Measurements from ENCODE around the gene ETV1. TPM values are rescaled to one million over a fixed set of nuclear protein-coding genes. Genes with fewer than 3 reads are reported as not detected.

Gene ETV1
- total RNA-seq, 1 experiment from 2014 or later: 23.3 TPM

- Histone ChIP-seq H3K4me2 (ENCODE audit: low read length) (no peak overlapping the region), H2AFZ (ENCODE audit: low read depth, low read length, poor library complexity, severe bottlenecking) (no peak overlapping the region), H3K36me3 (ENCODE audit: control insufficient read depth in 1 of 2, insufficient read depth in 2 of 2, low read length in 2 of 2) (no peaks in the 10 kb centered on the region), H3K27me3 (ENCODE audit: insufficient read depth, low read length) (no peaks in the 10 kb centered on the region), H3K27ac (ENCODE audit: low read depth, low read length) (no peak overlapping the region; the same call in 1 of the 2 replicates), H4K20me1 (ENCODE audit: insufficient read depth) (no peaks in the 10 kb centered on the region), H3K9me3 (ENCODE audit: control insufficient read depth in 1 of 2, insufficient read depth in 1 of 2, low read depth in 1 of 2, low read length in 2 of 2) (no peaks in the 10 kb centered on the region), H3K9me2 (ENCODE audit: insufficient read depth) (no peaks in the 10 kb centered on the region), H3K4me3 (replicated peaks in 1 of 2; ENCODE audit: low read depth in 1 of 2, low read length in 2 of 2) (no peak overlapping the region), H3K4me1 (ENCODE audit: control insufficient read depth in 1 of 2, insufficient read depth in 2 of 2, low read length in 2 of 2) (peaks cover 35 to 46% of the 10 kb centered on the region in 2 experiments), H3K79me2 (ENCODE audit: insufficient read depth, low read length) (no peaks in the 10 kb centered on the region), H3K9ac (ENCODE audit: low read length) (no peak overlapping the region)
- no TSS peak for BruUV-seq (replicated peaks)
- no peak for DNase-seq (ENCODE audit: low read depth, low spot score)
- intact Hi-C loops (cut with micrococcal nuclease): no loop called here
- ATAC-seq: no peak
- POLR2A ChIA-PET: no interaction called here
- RAD21 ChIA-PET (ENCODE audit: low non-redundant PET in 1 of 2, low total read pairs in 2 of 2, uncharacterized antibody in 2 of 2, unreplicated experiment in 2 of 2): no interaction called here
- CTCF ChIA-PET: no interaction called here
- TF ChIP-seq ZFX (IDR thresholded peaks at IDR 0.05) (no peak), JUND (IDR thresholded peaks at IDR 0.05) (no peak), MAX (IDR thresholded peaks at IDR 0.05) (no peak), ELF1 (IDR thresholded peaks at IDR 0.05; ENCODE audit: borderline replicate concordance, low read depth) (no peak), POLR2AphosphoS5 (IDR thresholded peaks at IDR 0.05; ENCODE audit: low read depth, low read length) (no peak), EZH2 (IDR thresholded peaks at IDR 0.05) (no peak), CBX3 (IDR thresholded peaks at IDR 0.05; ENCODE audit: low read depth) (no peak), CEBPB (IDR thresholded peaks at IDR 0.05; ENCODE audit: low read depth) (no peak), ATF3 (IDR thresholded peaks at IDR 0.05) (no peak), EZH2phosphoT487 (IDR thresholded peaks at IDR 0.05; ENCODE audit: borderline replicate concordance) (no peak), SP1 (IDR thresholded peaks at IDR 0.05; ENCODE audit: low read depth) (no peak), CTCF (IDR thresholded peaks at IDR 0.05 in 2 of 3, conservative IDR thresholded peaks at IDR 0.05 in 1 of 3; ENCODE audit: borderline replicate concordance in 1 of 3, insufficient read depth in 1 of 3, low read depth in 2 of 3, low read length in 2 of 3) (no peak), SRF (IDR thresholded peaks at IDR 0.05; ENCODE audit: low read depth) (no peak), POLR2A (IDR thresholded peaks at IDR 0.05; ENCODE audit: borderline replicate concordance, extremely low read depth, insufficient read depth, insufficient read length) (no peak), ZBTB33 (IDR thresholded peaks at IDR 0.05; ENCODE audit: extremely low read depth, insufficient replicate concordance, low read length) (no peak), FOSL1 (IDR thresholded peaks at IDR 0.05; ENCODE audit: low read depth) (no peak)
Measured at GRCh38 chr7:13910805-13911551, 78.5 kb downstream of the ETV1 start.
